ENCODE data around the gene RTN4. TPM values are rescaled to one million over a fixed set of nuclear protein-coding genes. Genes with fewer than 3 reads are reported as not detected.
A peak's percentile ranks its signal among the peaks of the same experiment; 100 is the strongest.

The RTN4 gene
- polyA plus RNA-seq, 1 donor (not counting 4 experiments of a cell fraction or from before 2014, with no cell fraction given): 406 TPM

DNA sequence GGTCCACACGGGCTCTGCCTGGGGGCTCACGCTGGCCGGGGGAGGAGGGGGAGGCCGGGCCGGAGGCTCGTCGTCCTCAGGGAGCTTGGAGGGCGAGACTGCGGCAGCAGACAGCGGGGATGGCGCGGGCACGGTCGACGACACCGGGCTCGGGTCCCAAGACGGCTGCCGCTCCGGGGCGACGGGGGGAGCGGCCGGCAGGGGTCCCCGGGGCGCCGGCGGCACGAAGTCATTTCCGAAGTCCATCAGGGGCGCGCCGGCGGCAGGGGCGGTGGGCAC, 491 bp downstream of the RTN4 start:
- H3K4me1 ChIP-seq (ENCODE audit: control insufficient read depth, extremely low read depth, insufficient read depth, low read length): peaks cover 31% of the 10 kb centered on the region
- no peaks in the 10 kb centered on the region for H3K27me3 ChIP-seq (ENCODE audit: control insufficient read depth, extremely low read depth, insufficient read depth, low read length)
- peak overlapping the region; percentile 97 for H3K9ac ChIP-seq (ENCODE audit: control insufficient read depth, extremely low read depth, insufficient read depth, low read length)
- H3K9me3 ChIP-seq (ENCODE audit: control insufficient read depth, low read depth, low read length): no peaks in the 10 kb centered on the region
- H4K20me1 ChIP-seq (ENCODE audit: control insufficient read depth, extremely low read depth, insufficient read depth, low read length): peaks cover 27% of the 10 kb centered on the region
- FAIRE-seq (no peak), DNase-seq (ENCODE audit: low read depth, low spot score) (no peak)
- no peaks in the 10 kb centered on the region for H3K9me1 ChIP-seq (ENCODE audit: control insufficient read depth, extremely low read depth, insufficient read depth, low read length)
- H3K4me3 ChIP-seq (ENCODE audit: control insufficient read depth in 2 of 3, extremely low read depth in 1 of 3, insufficient read depth in 2 of 3, low read depth in 1 of 3, low read length in 3 of 3): peak overlapping the region; percentile 76 to 99 (median 89)
- TF ChIP-seq, protein P1, sequence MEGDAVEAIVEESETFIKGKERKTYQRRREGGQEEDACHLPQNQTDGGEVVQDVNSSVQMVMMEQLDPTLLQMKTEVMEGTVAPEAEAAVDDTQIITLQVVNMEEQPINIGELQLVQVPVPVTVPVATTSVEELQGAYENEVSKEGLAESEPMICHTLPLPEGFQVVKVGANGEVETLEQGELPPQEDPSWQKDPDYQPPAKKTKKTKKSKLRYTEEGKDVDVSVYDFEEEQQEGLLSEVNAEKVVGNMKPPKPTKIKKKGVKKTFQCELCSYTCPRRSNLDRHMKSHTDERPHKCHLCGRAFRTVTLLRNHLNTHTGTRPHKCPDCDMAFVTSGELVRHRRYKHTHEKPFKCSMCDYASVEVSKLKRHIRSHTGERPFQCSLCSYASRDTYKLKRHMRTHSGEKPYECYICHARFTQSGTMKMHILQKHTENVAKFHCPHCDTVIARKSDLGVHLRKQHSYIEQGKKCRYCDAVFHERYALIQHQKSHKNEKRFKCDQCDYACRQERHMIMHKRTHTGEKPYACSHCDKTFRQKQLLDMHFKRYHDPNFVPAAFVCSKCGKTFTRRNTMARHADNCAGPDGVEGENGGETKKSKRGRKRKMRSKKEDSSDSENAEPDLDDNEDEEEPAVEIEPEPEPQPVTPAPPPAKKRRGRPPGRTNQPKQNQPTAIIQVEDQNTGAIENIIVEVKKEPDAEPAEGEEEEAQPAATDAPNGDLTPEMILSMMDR (optimal IDR thresholded peaks at IDR 0.05 in 1 of 3, IDR thresholded peaks at IDR 0.05 in 1 of 3, conservative IDR thresholded peaks at IDR 0.05 in 1 of 3; ENCODE audit: extremely low read depth in 1 of 3, insufficient read depth in 2 of 3, low read length in 3 of 3): no peak
- TF ChIP-seq EZH2 (IDR thresholded peaks at IDR 0.05; ENCODE audit: low read length): no peak
- H3K27ac ChIP-seq (ENCODE audit: control insufficient read depth, insufficient read depth, low read length): peak overlapping the region; percentile 98
- H3K36me3 ChIP-seq (ENCODE audit: control insufficient read depth in 2 of 2, extremely low read depth in 1 of 2, insufficient read depth in 2 of 2, low read length in 2 of 2): no peaks in the 10 kb centered on the region
- H3K4me2 ChIP-seq (ENCODE audit: control insufficient read depth, extremely low read depth, insufficient read depth, low read depth, low read length): no peak overlapping the region
- H3K79me2 ChIP-seq (ENCODE audit: control insufficient read depth, insufficient read depth, low read length): peaks cover 56% of the 10 kb centered on the region
- no peak overlapping the region for H2AFZ ChIP-seq (ENCODE audit: control insufficient read depth, low read length)
- dilution Hi-C loops (cut with MboI; ENCODE audit: extremely low pct_ligation_motif_present, low sequenced_read_pairs): loop anchor here (25.0 kb wide), 1 partner anchor 113 kb away; no protein-coding TSS in a partner anchor

DNA sequence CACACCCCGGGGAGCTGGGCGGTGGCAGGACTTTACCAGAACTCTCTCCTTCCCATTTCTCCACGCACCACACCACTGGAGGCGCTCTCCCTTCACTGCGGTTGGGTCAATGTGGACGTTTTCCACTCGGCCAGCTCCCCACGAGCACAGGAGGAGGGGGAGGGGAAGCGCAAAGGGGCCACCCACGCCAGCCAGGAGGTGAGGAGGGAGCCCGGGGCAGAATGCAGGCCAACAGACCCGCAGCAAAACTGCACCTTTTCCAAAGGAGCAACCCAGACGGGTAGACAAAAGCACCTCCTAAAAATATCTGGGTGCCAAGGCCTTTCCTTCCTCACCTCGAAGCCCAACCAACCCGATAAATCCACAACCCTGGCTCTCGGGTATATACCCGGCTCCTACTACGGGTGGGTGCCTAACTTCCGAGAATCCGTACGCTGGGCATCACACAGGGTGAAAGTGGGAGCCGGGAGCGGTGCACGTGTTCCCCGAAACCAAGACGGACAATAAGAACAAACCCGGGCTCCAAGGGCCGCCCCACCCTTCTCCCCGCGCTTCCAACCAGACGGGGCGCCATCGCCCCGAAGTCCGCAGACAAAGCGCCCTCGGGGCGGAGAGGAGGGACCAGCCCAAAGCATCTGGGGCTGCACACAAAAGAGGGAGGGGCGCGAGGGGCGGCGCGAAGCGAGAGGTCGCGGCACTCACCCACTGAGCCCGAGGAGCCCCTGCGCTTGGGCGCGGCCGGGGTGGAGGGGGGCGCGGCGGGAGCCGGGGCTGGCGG, 1.0 kb downstream of the RTN4 start:
- TF ChIP-seq, protein P1 (optimal IDR thresholded peaks at IDR 0.05 in 1 of 3, IDR thresholded peaks at IDR 0.05 in 1 of 3, conservative IDR thresholded peaks at IDR 0.05 in 1 of 3; ENCODE audit: extremely low read depth in 1 of 3, insufficient read depth in 2 of 3, low read length in 3 of 3): peak; percentile 72 to 86 (median 76)
- no peak for TF ChIP-seq EZH2 (IDR thresholded peaks at IDR 0.05; ENCODE audit: low read length)
- peak; percentile 34 for FAIRE-seq

More for the DNA sequence above, 1.0 kb downstream of the RTN4 start:
- Histone ChIP-seq H3K27ac (ENCODE audit: control insufficient read depth, insufficient read depth, low read length) (peak overlapping the region; percentile 98), H3K27me3 (ENCODE audit: control insufficient read depth, extremely low read depth, insufficient read depth, low read length) (no peaks in the 10 kb centered on the region), H4K20me1 (ENCODE audit: control insufficient read depth, extremely low read depth, insufficient read depth, low read length) (peaks cover 29% of the 10 kb centered on the region), H3K4me3 (ENCODE audit: control insufficient read depth in 2 of 3, extremely low read depth in 1 of 3, insufficient read depth in 2 of 3, low read depth in 1 of 3, low read length in 3 of 3) (peak overlapping the region; percentile 76 to 99 (median 89)), H3K36me3 (ENCODE audit: control insufficient read depth in 2 of 2, extremely low read depth in 1 of 2, insufficient read depth in 2 of 2, low read length in 2 of 2) (no peaks in the 10 kb centered on the region), H3K4me1 (ENCODE audit: control insufficient read depth, extremely low read depth, insufficient read depth, low read length) (peaks cover 33% of the 10 kb centered on the region), H2AFZ (ENCODE audit: control insufficient read depth, low read length) (no peak overlapping the region), H3K79me2 (ENCODE audit: control insufficient read depth, insufficient read depth, low read length) (peaks cover 61% of the 10 kb centered on the region), H3K9me3 (ENCODE audit: control insufficient read depth, low read depth, low read length) (no peaks in the 10 kb centered on the region), H3K9ac (ENCODE audit: control insufficient read depth, extremely low read depth, insufficient read depth, low read length) (peak overlapping the region; percentile 97), H3K4me2 (ENCODE audit: control insufficient read depth, extremely low read depth, insufficient read depth, low read depth, low read length) (peak overlapping the region; percentile 96), H3K9me1 (ENCODE audit: control insufficient read depth, extremely low read depth, insufficient read depth, low read length) (no peaks in the 10 kb centered on the region)
- DNase-seq (ENCODE audit: low read depth, low spot score): no peak
- dilution Hi-C loops (cut with MboI; ENCODE audit: extremely low pct_ligation_motif_present, low sequenced_read_pairs): loop anchor here (25.0 kb wide), 1 partner anchor 113 kb away; no protein-coding TSS in a partner anchor
